Measurements from ENCODE around the gene TDRD6.
A peak's percentile ranks its signal among the peaks of the same experiment; 100 is the strongest.

TDRD6 gene

DNA sequence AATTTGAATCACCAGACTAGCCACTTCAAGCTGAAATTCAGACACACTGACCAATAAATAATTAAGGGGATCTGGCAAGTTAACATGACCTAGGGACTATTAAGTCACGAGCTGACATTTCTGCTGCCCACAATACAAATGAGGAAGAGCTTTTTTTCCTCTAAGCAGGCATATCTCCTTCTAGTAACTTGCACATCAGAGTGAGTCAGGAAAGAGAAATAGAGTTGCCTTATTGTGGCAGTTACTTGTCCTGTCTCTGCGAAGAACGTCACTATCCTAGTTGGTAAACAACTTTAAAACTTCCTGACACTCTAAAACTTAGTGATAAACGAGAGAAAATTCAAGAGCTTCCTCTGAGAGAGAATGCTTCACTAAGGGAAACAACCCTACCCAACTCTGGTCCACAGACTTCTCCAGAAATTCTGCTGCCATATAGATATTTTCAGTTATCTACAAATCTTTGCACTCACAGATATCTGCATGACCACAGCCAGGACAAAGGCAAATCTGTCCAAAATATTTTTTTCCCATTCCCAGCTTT lies 43.3 kb downstream of the TDRD6 start:
- Histone ChIP-seq H3K9me3 (ENCODE audit: severe bottlenecking) (no peaks in the 10 kb centered on the region), H3K36me3 (no peaks in the 10 kb centered on the region), H3K27ac (no peak overlapping the region), H3K4me3 (ENCODE audit: low read depth, low read length) (no peak overlapping the region), H3K27me3 (ENCODE audit: insufficient read depth, low read depth, severe bottlenecking) (no peaks in the 10 kb centered on the region)
- TF ChIP-seq, protein P1, sequence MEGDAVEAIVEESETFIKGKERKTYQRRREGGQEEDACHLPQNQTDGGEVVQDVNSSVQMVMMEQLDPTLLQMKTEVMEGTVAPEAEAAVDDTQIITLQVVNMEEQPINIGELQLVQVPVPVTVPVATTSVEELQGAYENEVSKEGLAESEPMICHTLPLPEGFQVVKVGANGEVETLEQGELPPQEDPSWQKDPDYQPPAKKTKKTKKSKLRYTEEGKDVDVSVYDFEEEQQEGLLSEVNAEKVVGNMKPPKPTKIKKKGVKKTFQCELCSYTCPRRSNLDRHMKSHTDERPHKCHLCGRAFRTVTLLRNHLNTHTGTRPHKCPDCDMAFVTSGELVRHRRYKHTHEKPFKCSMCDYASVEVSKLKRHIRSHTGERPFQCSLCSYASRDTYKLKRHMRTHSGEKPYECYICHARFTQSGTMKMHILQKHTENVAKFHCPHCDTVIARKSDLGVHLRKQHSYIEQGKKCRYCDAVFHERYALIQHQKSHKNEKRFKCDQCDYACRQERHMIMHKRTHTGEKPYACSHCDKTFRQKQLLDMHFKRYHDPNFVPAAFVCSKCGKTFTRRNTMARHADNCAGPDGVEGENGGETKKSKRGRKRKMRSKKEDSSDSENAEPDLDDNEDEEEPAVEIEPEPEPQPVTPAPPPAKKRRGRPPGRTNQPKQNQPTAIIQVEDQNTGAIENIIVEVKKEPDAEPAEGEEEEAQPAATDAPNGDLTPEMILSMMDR (IDR thresholded peaks at IDR 0.05; ENCODE audit: low read depth, low read length) = no peak
- DNase-seq = no peak

DNA sequence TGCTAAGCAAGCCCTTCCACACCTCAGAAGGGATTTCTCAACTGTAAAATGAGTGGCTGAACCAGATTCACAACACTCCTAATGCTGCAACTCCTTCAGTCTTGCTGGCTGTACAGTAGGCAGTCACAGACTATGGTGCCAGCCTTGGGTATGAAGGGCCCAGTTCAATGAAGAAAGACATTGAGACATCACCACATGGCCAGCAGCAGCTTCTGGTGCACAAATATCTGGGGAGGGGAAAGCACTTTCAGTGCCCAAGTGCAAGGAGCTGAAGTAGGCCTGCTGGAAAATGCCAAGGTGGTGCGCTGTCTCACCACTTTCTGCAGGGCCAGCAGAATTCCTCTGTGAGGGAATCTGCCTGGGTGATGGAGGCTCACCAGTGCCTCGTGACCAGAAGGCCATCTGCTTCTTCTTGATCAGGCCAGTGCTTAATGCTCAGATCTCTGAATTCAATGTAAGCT lies 45.7 kb downstream of the TDRD6 start:
- TF ChIP-seq, protein P1 (IDR thresholded peaks at IDR 0.05; ENCODE audit: low read depth, low read length) = no peak
- Histone ChIP-seq H3K4me3 (ENCODE audit: low read depth, low read length) (no peak overlapping the region), H3K36me3 (no peaks in the 10 kb centered on the region), H3K27me3 (ENCODE audit: insufficient read depth, low read depth, severe bottlenecking) (no peaks in the 10 kb centered on the region), H3K9me3 (ENCODE audit: severe bottlenecking) (no peaks in the 10 kb centered on the region), H3K27ac (no peak overlapping the region)
- DNase-seq = peak; percentile 76

DNA sequence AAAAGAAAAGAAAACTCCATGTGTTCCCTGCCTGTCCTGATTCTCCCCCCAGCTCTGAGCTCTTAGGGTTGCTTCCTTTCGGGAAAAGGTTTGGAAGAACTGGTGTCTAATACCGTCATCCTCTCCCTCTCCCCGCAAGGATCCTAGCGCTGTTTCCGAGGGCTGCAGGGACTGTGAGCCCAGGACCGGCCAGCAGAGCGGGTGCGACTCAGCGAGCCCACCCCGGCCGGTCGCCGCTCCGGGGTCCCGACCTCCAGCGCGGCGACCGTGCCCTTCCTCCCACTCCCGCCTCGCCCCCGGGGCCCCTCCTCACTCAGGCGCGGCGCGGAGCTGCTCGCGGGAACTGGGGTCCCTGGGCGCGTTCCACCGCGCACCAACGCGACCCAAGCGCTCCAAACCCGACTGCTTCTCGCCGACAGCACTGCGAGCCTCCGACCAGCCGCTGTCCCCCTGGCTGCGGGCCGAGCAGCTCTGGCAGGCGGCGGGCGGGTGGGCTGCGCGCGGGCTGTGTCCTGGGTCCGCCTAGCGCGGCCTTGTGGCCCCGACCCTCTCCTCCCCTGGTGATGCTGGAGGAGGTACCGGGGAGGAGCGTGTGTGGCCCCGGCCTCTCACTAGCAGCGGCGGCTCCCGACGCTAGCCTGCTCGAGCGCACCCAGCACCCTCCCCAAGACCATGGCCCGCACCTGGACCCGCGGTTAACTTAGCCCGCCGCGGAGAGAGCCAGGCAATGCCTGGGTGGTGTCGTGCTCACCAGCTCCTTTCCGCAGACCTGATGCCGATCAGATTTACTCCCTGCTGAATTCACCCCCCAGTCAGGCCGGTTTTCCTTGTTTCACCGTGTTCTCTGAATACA lies 47.4 kb downstream of the TDRD6 start, which contains the start of gene PLA2G7:
Gene PLA2G7, minus strand, starts transcription at position 509 of the 853 bp plus-strand sequence. CDS start 12,484 bp downstream, outside the sequence.
- Histone ChIP-seq H3K9me3 (ENCODE audit: severe bottlenecking) (no peaks in the 10 kb centered on the region), H3K27me3 (ENCODE audit: insufficient read depth, low read depth, severe bottlenecking) (no peaks in the 10 kb centered on the region), H3K4me3 (ENCODE audit: low read depth, low read length) (peak within 1 kb of the TSS; percentile 63), H3K36me3 (no peaks in the 10 kb centered on the region), H3K27ac (no peak within 1 kb of the TSS; the same call in 1 of the 2 replicates)
- DNase-seq = peak; percentile 59
- TF ChIP-seq, protein P1 (IDR thresholded peaks at IDR 0.05; ENCODE audit: low read depth, low read length) = 0 out of 2 replicates have a peak, but pooled peaks have one; percentile 4

DNA sequence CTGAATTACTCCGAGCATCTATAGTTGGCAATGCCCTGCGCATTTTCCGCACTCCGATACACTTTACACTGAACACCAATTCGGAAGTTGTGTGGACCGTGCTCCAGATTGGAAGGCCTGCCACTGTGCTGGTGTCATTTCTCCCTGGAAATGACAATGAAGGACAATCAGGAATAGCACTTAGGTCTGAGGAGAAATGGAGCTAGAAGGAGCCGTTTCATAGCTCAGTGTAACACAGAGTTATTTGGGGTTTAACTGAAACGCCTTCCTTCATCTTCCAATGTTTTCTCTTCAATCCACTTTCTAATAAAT lies 48.0 kb downstream of the TDRD6 start:
- H3K27ac ChIP-seq = no peak overlapping the region
- H3K4me3 ChIP-seq (ENCODE audit: low read depth, low read length) = peak overlapping the region; percentile 63
- H3K9me3 ChIP-seq (ENCODE audit: severe bottlenecking) = no peaks in the 10 kb centered on the region
- no peaks in the 10 kb centered on the region for H3K36me3 ChIP-seq
- H3K27me3 ChIP-seq (ENCODE audit: insufficient read depth, low read depth, severe bottlenecking) = no peaks in the 10 kb centered on the region
- DNase-seq = no peak
- TF ChIP-seq, protein P1 (IDR thresholded peaks at IDR 0.05; ENCODE audit: low read depth, low read length) = no peak

DNA sequence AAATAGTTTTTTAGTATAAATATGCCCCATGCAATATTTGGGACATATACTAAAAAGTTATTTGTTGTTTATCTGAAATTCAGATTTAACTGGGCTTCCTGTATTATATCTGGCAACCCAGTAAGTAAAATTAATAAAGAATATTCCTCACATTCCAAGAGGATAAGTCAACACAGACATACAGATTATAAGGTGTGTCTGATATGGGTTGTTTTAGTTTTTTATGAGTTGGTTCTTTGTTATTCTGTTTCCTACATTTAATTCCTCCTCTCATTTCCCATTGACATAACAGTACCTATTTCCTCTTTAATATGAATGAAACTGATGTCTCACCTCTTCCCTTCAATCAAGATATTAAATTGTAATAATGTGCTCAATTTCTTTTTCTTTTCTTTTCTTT lies 49.2 kb downstream of the TDRD6 start:
- Histone ChIP-seq H3K27me3 (ENCODE audit: insufficient read depth, low read depth, severe bottlenecking) (no peaks in the 10 kb centered on the region), H3K9me3 (ENCODE audit: severe bottlenecking) (no peaks in the 10 kb centered on the region), H3K27ac (no peak overlapping the region), H3K36me3 (no peaks in the 10 kb centered on the region), H3K4me3 (ENCODE audit: low read depth, low read length) (no peak overlapping the region)
- TF ChIP-seq, protein P1 (IDR thresholded peaks at IDR 0.05; ENCODE audit: low read depth, low read length) = no peak
- no peak for DNase-seq
